ENCODE data around the gene MIF.

DNA sequence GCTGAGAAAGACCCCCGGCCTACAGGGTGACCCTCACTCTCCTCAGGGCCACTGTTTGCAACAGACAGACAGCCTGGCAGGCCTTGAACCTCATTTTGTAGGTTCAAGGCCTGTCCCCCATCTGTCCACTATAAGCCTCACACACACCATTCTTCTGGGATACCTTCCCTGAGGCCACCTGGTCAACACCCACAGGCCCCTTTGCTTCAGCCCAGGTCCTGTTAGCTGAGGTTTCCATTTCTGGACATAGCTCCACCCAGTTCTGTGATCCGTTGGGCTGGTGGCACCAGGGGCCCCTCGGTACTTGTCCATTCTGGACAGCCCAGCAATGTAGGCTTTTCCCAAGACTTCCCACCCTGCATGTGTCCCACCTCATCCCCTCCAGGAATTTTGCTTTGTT, 3.1 kb downstream of the MIF start:
- no peak for TF ChIP-seq CTCF (conservative IDR thresholded peaks at IDR 0.05; ENCODE audit: low read depth, low read length)
- TF ChIP-seq USF2 (IDR thresholded peaks at IDR 0.05; ENCODE audit: low read depth, low read length): no peak
- TF ChIP-seq BHLHE40 (IDR thresholded peaks at IDR 0.05; ENCODE audit: low read depth, low read length): no peak
